Esophagus squamous epithelium (tissue), 5 donors: ENCODE results near the gene LIMK1. TPM values are rescaled to one million over a fixed set of nuclear protein-coding genes. Genes with fewer than 3 reads are reported as not detected.
"Not testable (repeated sequence)": the region's sequence is repeated elsewhere in the genome, so short reads cannot be mapped to it uniquely, and the experiment has no call there.

Source experiments
- DNase-seq: peaks from one replicate; lab custom pipeline; 2025; lab: John Stamatoyannopoulos, UW
- H3K27ac ChIP-seq, 4 donors: fragments of 200-600 bp; sonication (generic); one replicate each; pipeline ENCODE4 v1.5.1; 2016 to 2019; ENCODE audit warnings: mild to moderate bottlenecking in 1 of 4
- H3K27me3 ChIP-seq, 4 donors: fragments of 200-600 bp; sonication (generic); 1 replicate in 3 of 4; 2 replicates in 1 of 4; pipeline versions ENCODE4 v1.5.1 to v1.6.0; 2017 to 2021; ENCODE audit warnings: antibody characterized with exemption in 1 of 4
- H3K36me3 ChIP-seq, 3 donors: fragments of 200-600 bp; sonication (generic); one replicate each; pipeline ENCODE4 v1.5.1; 2016 to 2019
- H3K4me1 ChIP-seq, 3 donors: fragments of 200-600 bp; sonication (generic); one replicate each; pipeline ENCODE4 v1.5.1; 2017 to 2019
- H3K4me3 ChIP-seq, 4 donors: fragments of 200-600 bp; sonication (generic); 1 replicate in 3 of 4; 2 replicates in 1 of 4; pipeline ENCODE4 v1.5.1; 2016 to 2019; ENCODE audit warnings: mild to moderate bottlenecking in 2 of 4, moderate library complexity in 1 of 4
- H3K9me3 ChIP-seq, 3 donors: fragments of 200-600 bp; sonication (generic); one replicate each; pipeline ENCODE4 v1.5.1; 2016 to 2019
- POLR2A ChIP-seq, 4 donors: fragments of 450-650 bp; IDR thresholded peaks; one replicate each; pipeline ENCODE4 v1.6.1; 2017; ENCODE audit warnings: antibody characterized with exemption in 4 of 4, mild to moderate bottlenecking in 4 of 4, moderate library complexity in 3 of 4
- WGBS, 2 donors: methylation state at CpG; one replicate each; pipeline ENCODE4 v1.1.5; 2018; 5-methylcytosine and 5-hydroxymethylcytosine counted together
- intact Hi-C: fragments of 100-400 bp; cut with DNase I; formaldehyde crosslinking; loops from one replicate; pipeline ENCODE4 v1.15.0; 2022
- total RNA-seq, 4 donors: library from RNA; depleted of rRNA; stranded (reverse); fragments of >200 nt; gene quantifications; one replicate each; pipeline ENCODE4 v1.1.0, GENCODE V29; 2016
- TF ChIP-seq, protein P1 (sequence below), 6 experiments: fragments of 450-650 bp in 4 of 6; fragments of 200-600 bp in 2 of 6; sonication (generic) in 2 of 6; IDR thresholded peaks; one replicate each; pipeline ENCODE4 v1.5.1; 2016 to 2019; ENCODE audit warnings: antibody characterized with exemption in 6 of 6, mild to moderate bottlenecking in 4 of 6, moderate library complexity in 4 of 6
- donor health status: DM: yes; HTN: yes; CAD: no.

Gene LIMK1
- total RNA-seq, 4 donors from 2014 or later = 8.0 to 13.2 (median 12.2) TPM

DNA sequence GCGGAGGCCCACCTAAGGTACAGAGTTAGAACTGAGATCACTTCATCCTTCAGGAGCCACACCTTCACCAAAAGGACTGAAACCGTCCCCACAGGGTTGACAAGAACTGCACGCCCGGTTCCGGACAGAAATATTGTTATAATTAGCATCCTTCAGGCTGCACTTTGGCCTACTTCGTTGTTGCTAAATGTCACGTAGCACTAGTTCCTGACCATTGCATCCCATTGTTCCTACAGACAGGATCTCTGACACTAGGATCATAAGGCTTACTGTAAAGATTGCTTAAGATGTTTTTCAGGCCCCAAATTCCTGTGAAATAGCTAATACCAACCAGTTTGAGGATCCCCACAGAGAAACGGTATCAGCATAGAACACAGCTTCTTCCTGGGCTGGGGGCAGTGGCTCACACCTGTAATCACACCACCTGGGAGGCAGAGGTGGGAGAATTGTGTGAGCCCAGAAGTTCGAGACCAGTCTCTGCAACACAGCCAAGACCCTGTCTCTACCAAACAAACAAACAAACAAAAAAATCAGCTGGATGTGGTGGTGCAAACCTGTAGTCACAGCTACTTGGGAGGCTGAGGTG lies 72.3 kb downstream of the LIMK1 start:
- DNase-seq = no peak
- no peaks in the 10 kb centered on the region for H3K27me3 ChIP-seq
- TF ChIP-seq, protein P1, sequence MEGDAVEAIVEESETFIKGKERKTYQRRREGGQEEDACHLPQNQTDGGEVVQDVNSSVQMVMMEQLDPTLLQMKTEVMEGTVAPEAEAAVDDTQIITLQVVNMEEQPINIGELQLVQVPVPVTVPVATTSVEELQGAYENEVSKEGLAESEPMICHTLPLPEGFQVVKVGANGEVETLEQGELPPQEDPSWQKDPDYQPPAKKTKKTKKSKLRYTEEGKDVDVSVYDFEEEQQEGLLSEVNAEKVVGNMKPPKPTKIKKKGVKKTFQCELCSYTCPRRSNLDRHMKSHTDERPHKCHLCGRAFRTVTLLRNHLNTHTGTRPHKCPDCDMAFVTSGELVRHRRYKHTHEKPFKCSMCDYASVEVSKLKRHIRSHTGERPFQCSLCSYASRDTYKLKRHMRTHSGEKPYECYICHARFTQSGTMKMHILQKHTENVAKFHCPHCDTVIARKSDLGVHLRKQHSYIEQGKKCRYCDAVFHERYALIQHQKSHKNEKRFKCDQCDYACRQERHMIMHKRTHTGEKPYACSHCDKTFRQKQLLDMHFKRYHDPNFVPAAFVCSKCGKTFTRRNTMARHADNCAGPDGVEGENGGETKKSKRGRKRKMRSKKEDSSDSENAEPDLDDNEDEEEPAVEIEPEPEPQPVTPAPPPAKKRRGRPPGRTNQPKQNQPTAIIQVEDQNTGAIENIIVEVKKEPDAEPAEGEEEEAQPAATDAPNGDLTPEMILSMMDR (IDR thresholded peaks at IDR 0.05) = no peak
- TF ChIP-seq POLR2A (IDR thresholded peaks at IDR 0.05) = no peak
- H3K4me3 ChIP-seq = no peak overlapping the region
- no peaks in the 10 kb centered on the region for H3K9me3 ChIP-seq
- H3K4me1 ChIP-seq = peaks cover 0 to 5% (median 0%) of the 10 kb centered on the region in 3 donors
- intact Hi-C loops = no loop called here
- no peak overlapping the region for H3K27ac ChIP-seq
- WGBS, 2 donors = 71 to 84% methylated on average over 7 to 8 of the region's 9 CpGs
- H3K36me3 ChIP-seq = no peaks in the 10 kb centered on the region

GRCh38 chr7:74157605-74158004 lies 74.0 kb downstream of the LIMK1 start:
- intact Hi-C loops = no loop called here
- H3K36me3 ChIP-seq = no peaks in the 10 kb centered on the region
- H3K27ac ChIP-seq = no peak overlapping the region
- WGBS, 2 donors = 82 to 84% methylated on average over 9 of the region's 9 CpGs
- no peak for DNase-seq
- TF ChIP-seq, protein P1 (IDR thresholded peaks at IDR 0.05) = no peak
- TF ChIP-seq POLR2A (IDR thresholded peaks at IDR 0.05) = no peak
- no peak overlapping the region for H3K4me3 ChIP-seq
- no peaks in the 10 kb centered on the region for H3K27me3 ChIP-seq
- peaks cover 0 to 5% (median 0%) of the 10 kb centered on the region in 3 donors for H3K4me1 ChIP-seq
- H3K9me3 ChIP-seq = no peaks in the 10 kb centered on the region

GRCh38 chr7:74164985-74165456 lies 81.4 kb downstream of the LIMK1 start:
- Histone ChIP-seq H3K4me1 (no peaks in the 10 kb centered on the region), H3K9me3 (no peaks in the 10 kb centered on the region), H3K4me3 (no peak overlapping the region), H3K36me3 (no peaks in the 10 kb centered on the region), H3K27me3 (no peaks in the 10 kb centered on the region), H3K27ac (no peak overlapping the region)
- 36 to 42% methylated on average over 7 of the region's 7 CpGs for WGBS, 2 donors
- no peak for TF ChIP-seq POLR2A (IDR thresholded peaks at IDR 0.05)
- TF ChIP-seq, protein P1 (IDR thresholded peaks at IDR 0.05) = peak in 3 of 6 experiments; percentile 3 to 10 (median 5)
- no peak for DNase-seq
- intact Hi-C loops = no loop called here

DNA sequence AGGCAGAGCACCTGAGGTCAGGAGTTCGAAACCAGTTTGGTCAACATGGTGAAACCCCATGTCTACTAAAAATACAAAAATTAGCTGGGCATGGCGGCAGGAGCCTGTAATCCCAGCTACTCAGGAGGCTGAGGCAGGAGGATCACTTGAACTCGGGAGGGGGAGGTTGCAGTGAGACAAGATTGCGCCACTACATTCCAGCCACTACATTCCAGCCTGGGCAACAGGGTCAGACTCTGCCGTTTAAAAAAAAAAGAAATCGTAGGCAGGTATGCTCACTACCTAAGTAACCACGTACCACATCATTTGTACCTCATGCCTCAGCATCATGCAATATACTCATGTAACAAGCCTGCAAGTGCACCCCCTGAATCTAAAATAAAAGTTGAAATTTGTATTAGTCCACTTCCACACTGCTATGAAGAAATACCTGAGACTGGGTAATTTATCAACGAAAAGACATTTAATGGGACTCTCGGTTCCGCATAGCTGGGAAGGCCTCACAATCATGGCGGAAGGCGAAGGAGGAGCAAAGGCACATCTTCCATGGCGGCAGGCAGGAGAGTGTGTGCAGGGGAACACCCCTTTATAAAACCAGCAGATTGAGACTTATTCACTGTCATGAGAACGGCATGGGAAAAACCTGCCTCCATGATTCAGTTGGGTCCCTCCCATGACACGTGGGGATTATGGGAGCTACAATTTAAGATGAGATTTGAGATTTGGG lies 82.4 kb downstream of the LIMK1 start:
- Histone ChIP-seq H3K9me3 (no peaks in the 10 kb centered on the region), H3K4me1 (no peaks in the 10 kb centered on the region), H3K4me3 (no peak overlapping the region), H3K27me3 (no peaks in the 10 kb centered on the region), H3K27ac (no peak overlapping the region), H3K36me3 (no peaks in the 10 kb centered on the region)
- TF ChIP-seq, protein P1 (IDR thresholded peaks at IDR 0.05) = no peak
- TF ChIP-seq POLR2A (IDR thresholded peaks at IDR 0.05) = no peak
- 94 to 95% methylated on average over 15 of the region's 15 CpGs for WGBS, 2 donors
- intact Hi-C loops = no loop called here
- DNase-seq = no peak

DNA sequence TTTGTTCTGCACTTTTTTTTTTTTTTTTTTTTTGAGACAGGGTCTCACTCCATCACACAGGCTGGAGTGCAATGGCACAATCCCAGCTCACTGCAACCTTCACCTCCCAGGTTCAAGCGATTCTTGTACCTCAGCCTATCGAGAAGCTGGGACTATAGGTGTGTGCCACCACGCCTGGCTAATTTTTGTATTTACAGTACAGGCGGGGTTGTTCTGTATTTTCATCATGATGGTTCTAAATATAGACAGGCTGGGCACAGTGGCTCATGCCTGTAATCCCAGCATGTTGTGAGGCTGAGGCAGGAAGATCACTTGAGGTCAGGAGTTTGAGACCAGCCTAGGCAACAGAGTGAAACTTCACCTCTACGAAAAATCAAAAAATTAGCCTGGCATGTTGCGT lies 83.7 kb downstream of the LIMK1 start:
- H3K4me1 ChIP-seq, DNase-seq, intact Hi-C loops, H3K27me3 ChIP-seq, H3K9me3 ChIP-seq, H3K4me3 ChIP-seq, H3K36me3 ChIP-seq: not testable (repeated sequence)
- peak overlapping the region in 1 of 4 donors; percentile 4 for H3K27ac ChIP-seq
- 66 to 74% methylated on average over 4 to 5 of the region's 6 CpGs for WGBS, 2 donors

Other genes with a start within 250 kb of the LIMK1 start
- 1 to 10 TPM in 1 of 4 donors, under 1 TPM in 1, not detected in 2; 0.34 to 4.4 TPM for gene METTL27, start 241.3 kb upstream of the LIMK1 start, total RNA-seq
- gene TMEM270, start 222.6 kb upstream of the LIMK1 start, total RNA-seq = not detected
- gene ELN, start 55.6 kb upstream of the LIMK1 start, total RNA-seq = 100 to 1,000 TPM in 1 of 4 donors, 10 to 100 TPM in 2, 1 to 10 TPM in 1; 8.9 to 182 (median 20.3) TPM
- 100 to 1,000 TPM; 194 to 261 (median 249) TPM for gene EIF4H, start 90.6 kb downstream of the LIMK1 start, total RNA-seq
- 1 to 10 TPM; 1.3 to 7.0 (median 4.1) TPM for gene LAT2, start 126.2 kb downstream of the LIMK1 start, total RNA-seq
- gene RFC2, start 170.6 kb downstream of the LIMK1 start, total RNA-seq = 10 to 100 TPM; 12.5 to 37.9 (median 22.4) TPM
- gene CLIP2, start 205.6 kb downstream of the LIMK1 start, total RNA-seq = 10 to 100 TPM in 2 of 4 donors, 1 to 10 TPM in 2; 5.6 to 20.8 (median 10.2) TPM